HepG2 (cell line): Measurements from ENCODE around the gene EHD1. TPM values are rescaled to one million over a fixed set of nuclear protein-coding genes. Genes with fewer than 3 reads are reported as not detected.

Source experiments
- AHR ChIP-seq: IDR thresholded peaks from 2 replicates; pipeline ENCODE4 v1.6.1; 2018; ENCODE audit warnings: missing genetic modification reagents, missing compliant biosample characterization
- AKAP8 ChIP-seq: sonication (generic); formaldehyde crosslinking; IDR thresholded peaks from 2 replicates; pipeline ENCODE4 v1.5.1; 2020; ENCODE audit warnings: mild to moderate bottlenecking, missing genetic modification reagents
- CBX5 ChIP-seq: sonication (generic); formaldehyde crosslinking; IDR thresholded peaks from 2 replicates; pipeline ENCODE4 v1.4.0; 2020; ENCODE audit warnings: missing genetic modification reagents, borderline replicate concordance
- ETS1 ChIP-seq: sonication (generic); formaldehyde crosslinking; IDR thresholded peaks from 2 replicates; pipeline ENCODE4 v1.4.0; 2020; ENCODE audit warnings: missing genetic modification reagents
- GFI1 ChIP-seq: sonication (generic); formaldehyde crosslinking; IDR thresholded peaks from 2 replicates; pipeline ENCODE4 v1.5.0; 2020; ENCODE audit warnings: missing genetic modification reagents, mild to moderate bottlenecking, borderline replicate concordance
- KAT8 ChIP-seq: IDR thresholded peaks from 2 replicates; pipeline ENCODE4 v1.6.1; 2016; ENCODE audit warnings: missing genetic modification reagents, missing compliant biosample characterization
- KDM5A ChIP-seq: fragments of 200-600 bp; sonication (generic); IDR thresholded peaks from 2 replicates; pipeline ENCODE4 v1.7.0; 2018; ENCODE audit warnings: antibody characterized with exemption, mild to moderate bottlenecking, low read length, borderline replicate concordance
- KMT2A ChIP-seq: sonication (generic); formaldehyde crosslinking; IDR thresholded peaks from 2 replicates; pipeline ENCODE4 v1.4.0; 2020; ENCODE audit warnings: missing genetic modification reagents
- MBNL3 ChIP-seq: fragments of 250-450 bp; sonication (Bioruptor Pico); conservative IDR thresholded peaks from 2 replicates; pipeline ENCODE4 v1.8.0; 2022; ENCODE audit warnings: mild to moderate bottlenecking, inconsistent platforms
- MYC ChIP-seq: sonication (generic); formaldehyde crosslinking; IDR thresholded peaks from 2 replicates; pipeline ENCODE4 v1.9.0; 2021; ENCODE audit warnings: missing genetic modification reagents, borderline replicate concordance
- NR3C1 ChIP-seq: sonication (generic); formaldehyde crosslinking; IDR thresholded peaks from 2 replicates; pipeline ENCODE4 v1.4.0; 2020; ENCODE audit warnings: missing genetic modification reagents
- NRL ChIP-seq: sonication (generic); formaldehyde crosslinking; IDR thresholded peaks from 2 replicates; pipeline ENCODE4 v1.5.0; 2020; ENCODE audit warnings: missing genetic modification reagents, mild to moderate bottlenecking, moderate library complexity, borderline replicate concordance
- PBX2 ChIP-seq: IDR thresholded peaks from 2 replicates; pipeline ENCODE4 v1.6.1; 2016; ENCODE audit warnings: control low read depth
- PHF5A ChIP-seq: IDR thresholded peaks from one replicate; pipeline ENCODE4 v1.6.1; 2018; ENCODE audit warnings: low read depth, missing genetic modification reagents; ENCODE audit not compliant: unreplicated experiment
- RARG ChIP-seq: sonication (generic); formaldehyde crosslinking; IDR thresholded peaks from 2 replicates; pipeline ENCODE4 v1.4.0; 2020; ENCODE audit warnings: low read depth, mild to moderate bottlenecking, missing genetic modification reagents
- RFXAP ChIP-seq: sonication (generic); formaldehyde crosslinking; IDR thresholded peaks from 2 replicates; pipeline ENCODE4 v1.4.0; 2020; ENCODE audit warnings: missing genetic modification reagents, borderline replicate concordance
- SP140L ChIP-seq: sonication (generic); formaldehyde crosslinking; IDR thresholded peaks from 2 replicates; pipeline ENCODE4 v1.4.0; 2020; ENCODE audit warnings: missing genetic modification reagents, borderline replicate concordance
- TAF15 ChIP-seq: fragments of 200-400 bp; formaldehyde crosslinking; IDR thresholded peaks from one replicate; pipeline ENCODE4 v1.6.1; 2018; ENCODE audit warnings: mild to moderate bottlenecking, low read depth, low read length; ENCODE audit not compliant: poor library complexity, severe bottlenecking
- THYN1 ChIP-seq: sonication (generic); formaldehyde crosslinking; IDR thresholded peaks from 2 replicates; pipeline ENCODE4 v1.8.1; 2023; ENCODE audit warnings: low read depth, mild to moderate bottlenecking, moderate library complexity, missing genetic modification reagents, borderline replicate concordance
- ZBTB25 ChIP-seq: IDR thresholded peaks from 2 replicates; pipeline ENCODE4 v1.6.1; 2018; ENCODE audit warnings: missing genetic modification reagents
- ZBTB42 ChIP-seq: sonication (generic); formaldehyde crosslinking; IDR thresholded peaks from 2 replicates; pipeline ENCODE4 v1.5.0; 2020; ENCODE audit warnings: mild to moderate bottlenecking, missing genetic modification reagents
- ZBTB46 ChIP-seq: sonication (generic); formaldehyde crosslinking; IDR thresholded peaks from 2 replicates; pipeline ENCODE4 v1.4.0; 2020; ENCODE audit warnings: mild to moderate bottlenecking, missing genetic modification reagents, borderline replicate concordance
- ZNF549 ChIP-seq: sonication (generic); formaldehyde crosslinking; IDR thresholded peaks from 2 replicates; pipeline ENCODE4 v1.5.0; 2020; ENCODE audit warnings: missing genetic modification reagents
- polyA plus RNA-seq, 8 experiments: library from polyadenylated mRNA; depleted of rRNA in 3 of 8; stranded (reverse) in 7 of 8; unstranded in 1 of 8; fragments of >200 nt; fragmentation: Illumina TruSeq in 4 of 8; extraction: Trizol in 4 of 8; gene quantifications; 2 replicates each; pipeline versions ENCODE4 v1.2.1 to v1.2.3, GENCODE V29; 2011 to 2016; ENCODE audit warnings: low read depth in 4 of 8, missing spikeins in 1 of 8, mixed read lengths in 1 of 8; ENCODE audit not compliant: insufficient read depth in 1 of 8
- total RNA-seq, 5 experiments: library from RNA; depleted of rRNA; stranded (reverse); fragments of >200 nt; fragmentation: Illumina TruSeq; extraction: Trizol; gene quantifications; 2 replicates each; pipeline ENCODE4 v1.2.3, GENCODE V29; 2016; ENCODE audit warnings: low read depth in 1 of 5
- TF ChIP-seq, protein P1 (sequence below): IDR thresholded peaks from 2 replicates; pipeline ENCODE4 v1.6.1; 2016; ENCODE audit warnings: mild to moderate bottlenecking

EHD1 gene
- total and polyA plus RNA-seq, 2 of the 13 experiments (the other 11 are each of a cell fraction or from before 2014, with no cell fraction given): 23.6 to 26.6 TPM

DNA sequence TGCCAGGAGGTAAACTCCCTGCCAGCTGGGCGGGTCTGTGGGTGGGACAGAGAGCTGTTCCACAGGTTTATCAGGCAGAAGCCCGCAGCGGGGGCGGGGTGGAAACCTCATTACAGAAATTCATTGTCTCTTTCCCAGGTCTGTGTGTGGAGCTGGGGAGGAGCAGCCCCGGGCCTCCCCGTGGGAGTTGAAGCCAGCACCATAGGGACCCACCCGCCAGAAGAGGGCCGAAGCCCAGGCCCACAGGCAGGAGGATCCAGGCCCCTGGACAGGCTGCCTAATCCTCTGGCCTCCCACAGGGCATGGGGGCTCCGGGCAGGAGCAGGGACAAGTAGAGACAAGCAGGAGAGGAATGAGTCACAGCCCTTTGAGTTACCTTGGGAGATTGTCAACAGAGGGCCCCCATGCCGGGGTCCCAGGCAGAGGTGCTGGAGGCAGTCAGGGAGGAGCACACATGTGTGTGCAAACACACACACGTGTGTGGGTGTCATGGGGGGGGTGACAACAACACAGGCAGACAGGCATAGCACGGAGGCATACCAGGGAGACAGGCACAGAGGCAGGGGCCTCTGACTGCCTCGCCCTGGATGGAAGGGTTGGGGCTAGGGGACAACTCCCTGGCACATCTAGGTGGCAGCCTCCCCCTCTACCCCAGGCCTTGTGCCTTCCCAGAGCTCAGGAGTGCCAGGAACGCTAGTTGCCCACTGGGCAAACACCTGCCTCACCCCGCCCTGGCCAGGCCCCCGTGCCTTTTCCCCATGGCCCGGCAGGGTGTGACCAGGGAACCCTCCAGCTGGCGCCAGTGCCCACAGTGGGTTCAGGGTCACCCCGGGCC is 35.4 kb downstream of the EHD1 start (continued):
- TF ChIP-seq MYC (CRISPR knock-in tag) (peak; percentile 30; the same call in 1 of the 2 replicates), ZNF549 (no peak), ZBTB46 (CRISPR knock-in tag) (no peak), KDM5A (no peak), KMT2A (CRISPR knock-in tag) (no peak), KAT8 (peak; percentile 55; the same call in 1 of the 2 replicates), ZBTB42 (CRISPR knock-in tag) (no peak), THYN1 (CRISPR knock-in tag) (no peak), PBX2 (CRISPR knock-in tag) (no peak), AKAP8 (CRISPR knock-in tag) (no peak), RARG (CRISPR knock-in tag) (no peak), ZBTB25 (no peak), NR3C1 (CRISPR knock-in tag) (no peak), MBNL3 (CRISPR knock-in tag) (no peak), TAF15 (no peak), SP140L (no peak), GFI1 (CRISPR knock-in tag) (0 out of 2 replicates have a peak, but pooled peaks have one; percentile 43), ETS1 (CRISPR knock-in tag) (no peak), RFXAP (CRISPR knock-in tag) (no peak), AHR (CRISPR knock-in tag) (no peak), NRL (CRISPR knock-in tag) (no peak), PHF5A (CRISPR knock-in tag) (no peak), CBX5 (CRISPR knock-in tag) (no peak)
- TF ChIP-seq, protein P1, sequence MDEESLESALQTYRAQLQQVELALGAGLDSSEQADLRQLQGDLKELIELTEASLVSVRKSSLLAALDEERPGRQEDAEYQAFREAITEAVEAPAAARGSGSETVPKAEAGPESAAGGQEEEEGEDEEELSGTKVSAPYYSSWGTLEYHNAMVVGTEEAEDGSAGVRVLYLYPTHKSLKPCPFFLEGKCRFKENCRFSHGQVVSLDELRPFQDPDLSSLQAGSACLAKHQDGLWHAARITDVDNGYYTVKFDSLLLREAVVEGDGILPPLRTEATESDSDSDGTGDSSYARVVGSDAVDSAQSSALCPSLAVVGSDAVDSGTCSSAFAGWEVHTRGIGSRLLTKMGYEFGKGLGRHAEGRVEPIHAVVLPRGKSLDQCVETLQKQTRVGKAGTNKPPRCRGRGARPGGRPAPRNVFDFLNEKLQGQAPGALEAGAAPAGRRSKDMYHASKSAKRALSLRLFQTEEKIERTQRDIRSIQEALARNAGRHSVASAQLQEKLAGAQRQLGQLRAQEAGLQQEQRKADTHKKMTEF (CRISPR knock-in tag): no peak
